ENCODE data around the gene FLII.

The FLII gene

GRCh38 chr17:18260332-18261145 lies 2.0 kb upstream of the FLII start, which contains the start of gene MIEF2:
Gene MIEF2, plus strand, starts transcription at chr17:18260662. Its CDS starts 2,059 bp downstream, at chr17:18262721.
- peak; percentile 97 for DNase-seq

DNA sequence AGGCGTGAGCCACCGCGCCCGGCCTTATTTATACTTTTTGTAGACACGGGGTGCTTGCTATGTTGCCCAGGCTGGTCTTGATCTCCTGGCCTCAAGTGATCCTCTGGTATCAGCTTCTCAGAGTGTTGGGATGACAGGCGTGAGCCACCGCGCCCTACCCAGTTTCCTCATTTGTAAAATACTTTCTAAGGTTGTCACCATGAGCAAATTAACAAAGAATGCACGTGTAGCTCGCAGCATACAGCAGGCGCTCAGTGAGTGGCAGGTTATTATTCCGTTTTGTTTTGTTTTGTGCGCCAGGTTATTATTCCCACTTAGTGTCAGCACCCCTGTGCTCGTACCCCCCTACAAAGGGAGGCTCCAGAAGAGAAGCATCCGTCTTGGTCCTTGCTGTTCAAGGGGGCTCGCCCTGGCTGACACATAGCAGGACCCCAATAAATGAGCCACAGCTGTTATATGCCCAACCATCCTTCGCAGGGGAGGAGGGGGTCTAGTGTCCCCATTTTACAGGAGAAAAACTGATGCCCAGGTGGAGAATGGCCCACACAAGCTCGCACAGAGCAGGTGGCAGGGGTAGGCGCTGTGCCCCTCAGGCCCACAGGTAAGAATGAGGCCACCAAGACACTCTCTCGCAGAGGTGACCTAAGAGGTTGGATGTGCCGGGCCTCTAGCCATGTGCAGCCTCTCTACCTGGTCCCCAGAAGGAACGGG lies 1.2 kb upstream of the FLII start:
- DNase-seq, result no peak

DNA sequence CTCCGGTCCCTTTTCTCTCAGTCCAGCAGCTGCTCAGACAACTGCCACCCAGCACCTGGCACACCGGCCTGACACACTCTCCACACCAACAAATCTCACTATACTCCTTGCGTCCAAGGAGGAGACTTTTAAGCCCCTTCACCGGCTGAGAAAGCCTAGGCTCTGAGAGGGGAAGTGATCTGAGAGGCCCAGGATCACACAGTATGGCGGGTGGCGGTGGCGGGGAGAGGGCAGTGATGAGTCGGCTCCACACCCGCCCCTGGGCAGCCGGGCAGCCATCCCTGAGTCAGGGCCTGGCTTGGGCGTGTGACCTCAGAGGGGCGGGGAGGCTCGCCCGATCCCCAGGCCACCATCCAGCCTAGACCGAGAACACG lies 569 bp downstream of the FLII start:
- DNase-seq, result peak; percentile 40

- DNase-seq, result no peak
These were observed 1.1 kb downstream of the FLII start for GRCh38 chr17:18257268-18257981.

GRCh38 chr17:18256776-18257175 lies 1.8 kb downstream of the FLII start:
- no peak for DNase-seq

- no peak for DNase-seq
These were observed 2.2 kb downstream of the FLII start for GRCh38 chr17:18256351-18256750.

DNA sequence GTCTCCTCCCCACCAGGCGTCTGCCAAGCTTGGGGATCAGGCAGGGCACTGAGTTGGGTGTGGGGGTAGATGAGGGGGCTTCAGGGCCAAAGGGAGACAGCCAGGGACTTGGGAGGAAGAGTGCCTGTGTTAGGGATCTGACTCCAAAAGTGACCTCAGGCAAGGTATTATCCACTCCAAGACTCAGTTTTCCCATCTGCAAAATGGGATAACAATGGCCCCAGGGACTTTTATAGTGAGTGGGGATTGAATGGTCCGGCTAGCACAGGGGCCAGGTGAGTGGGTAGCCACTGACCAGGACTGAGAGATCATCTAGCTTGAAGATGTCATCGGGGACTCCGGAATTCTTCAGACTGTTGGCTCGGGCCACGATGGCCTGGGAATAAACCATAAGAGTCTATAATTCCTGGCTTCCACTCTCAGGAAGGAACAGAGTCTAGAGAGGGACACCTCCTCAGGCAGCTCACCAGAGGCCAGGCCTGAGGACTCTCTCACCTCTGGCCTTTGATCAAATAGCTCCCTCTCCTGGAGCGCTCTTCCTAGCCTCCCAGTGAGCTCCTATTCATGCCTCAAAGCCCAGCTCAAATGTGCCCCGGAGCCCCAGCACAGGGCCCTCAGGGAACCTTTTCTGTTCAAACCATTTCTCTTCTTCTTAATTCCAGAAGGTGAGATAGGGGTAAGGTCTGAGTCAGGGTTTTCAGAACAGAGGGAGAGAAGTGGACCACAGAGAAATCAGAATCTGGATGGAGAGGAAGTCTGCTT lies 3.5 kb downstream of the FLII start:
- no peak for DNase-seq

DNA sequence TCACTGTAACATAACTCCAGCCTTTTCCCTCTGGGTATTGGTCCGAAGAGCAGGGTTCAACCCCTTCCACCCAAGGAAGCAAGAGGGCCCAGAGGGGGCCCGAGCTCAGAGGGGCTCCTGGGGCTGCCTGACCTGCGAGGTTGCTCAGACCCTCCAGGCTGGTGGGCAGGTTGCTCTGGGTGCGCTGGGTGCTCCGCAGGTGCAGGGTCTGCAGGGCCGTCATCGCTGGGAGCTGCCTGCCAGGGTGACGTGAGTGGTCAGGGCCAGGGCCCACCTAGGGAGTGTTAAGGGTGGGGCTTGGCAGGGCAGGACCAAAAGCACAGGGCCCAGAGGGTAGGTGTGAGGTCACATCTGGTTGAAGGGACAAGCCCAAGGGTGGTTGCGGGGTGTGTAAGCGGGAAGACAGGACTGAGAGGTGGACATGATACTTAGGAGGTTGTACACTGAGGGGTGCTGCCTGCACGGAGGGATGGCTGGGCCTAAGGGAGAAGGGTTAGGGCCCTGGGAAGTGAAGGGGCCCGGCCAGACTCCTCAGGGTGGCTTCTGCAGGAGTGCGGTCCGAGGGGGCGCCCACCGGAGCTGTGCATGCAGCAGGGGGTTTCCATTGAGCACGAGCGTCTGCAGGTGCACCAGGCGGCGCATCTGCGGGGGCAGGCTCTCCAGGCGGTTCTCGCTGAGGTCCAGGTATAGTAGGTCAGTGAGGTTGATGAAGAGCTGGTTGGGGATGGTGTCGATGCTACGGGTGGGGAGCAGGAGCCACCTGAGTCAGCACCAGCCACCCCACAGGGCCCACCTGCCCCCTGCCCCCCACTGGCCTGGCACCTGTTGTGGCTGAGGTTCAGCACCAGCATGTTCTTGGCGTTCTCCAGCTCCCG lies 4.4 kb downstream of the FLII start:
- DNase-seq, result no peak

- DNase-seq, result no peak
These were observed 5.2 kb downstream of the FLII start for GRCh38 chr17:18253187-18253884.

DNA sequence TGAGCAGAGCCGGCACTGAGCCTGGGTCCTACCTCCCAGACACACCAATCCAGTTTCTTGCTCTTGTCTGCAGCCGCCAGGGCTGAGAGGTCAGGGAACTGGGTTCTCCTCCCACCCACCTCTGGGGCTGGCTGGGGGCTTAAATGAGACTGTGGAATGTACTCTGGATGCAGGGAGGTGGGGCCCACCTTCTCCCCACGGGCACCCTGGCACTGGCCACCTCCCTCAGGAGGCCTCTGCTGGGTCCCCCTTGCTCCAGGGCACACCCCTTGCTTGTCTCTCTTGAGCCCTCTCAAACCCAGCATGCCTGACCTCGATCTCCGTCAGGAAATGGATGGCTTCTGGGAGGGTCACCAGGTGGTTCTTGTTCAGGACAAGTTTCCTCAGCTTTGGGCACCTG lies 6.4 kb downstream of the FLII start:
- no peak for DNase-seq

GRCh38 chr17:18251204-18251603 lies 7.3 kb downstream of the FLII start:
- DNase-seq, result no peak

- DNase-seq, result no peak
These were observed 7.8 kb downstream of the FLII start for GRCh38 chr17:18250708-18251107.

DNA sequence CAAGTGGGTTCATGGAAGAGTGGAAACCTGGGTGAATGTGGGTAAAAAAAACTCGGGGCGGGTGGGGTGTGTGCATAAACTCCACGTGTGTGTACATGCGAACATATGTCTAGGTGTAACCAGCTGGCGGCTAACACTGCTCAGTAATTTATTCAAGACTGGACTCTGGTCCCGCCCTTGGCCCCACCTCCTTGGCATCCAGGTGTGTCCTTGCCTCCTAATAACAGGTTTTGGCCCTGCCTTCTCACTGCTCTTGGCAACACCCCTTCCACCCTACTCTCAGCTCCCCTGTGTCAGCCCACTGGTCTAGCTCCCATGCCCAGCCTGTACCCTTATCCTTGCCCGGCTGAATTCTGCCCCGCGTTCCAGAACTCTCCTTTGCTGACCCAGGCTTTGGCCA lies 8.3 kb downstream of the FLII start:
- peak; percentile 45 for DNase-seq

DNA sequence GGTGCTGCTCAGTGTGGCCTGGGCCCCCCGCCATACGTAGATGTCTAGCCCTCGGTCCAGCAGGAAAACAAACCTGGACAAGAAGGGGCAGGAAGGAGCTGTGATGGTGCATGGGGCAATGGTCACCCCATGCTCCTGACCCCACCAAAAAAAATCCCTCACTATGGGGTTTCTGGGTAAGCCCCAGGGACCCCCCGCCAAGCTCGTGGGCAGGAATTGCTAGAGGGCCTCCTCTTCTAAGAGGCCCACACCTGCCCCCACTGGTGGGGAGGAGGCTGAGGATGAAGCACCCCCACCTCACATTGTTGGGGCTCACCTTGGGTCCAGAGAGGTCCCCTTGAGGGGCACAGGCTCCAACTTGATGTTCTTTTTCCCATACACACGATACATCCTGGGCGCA lies 9.7 kb downstream of the FLII start:
- DNase-seq, result no peak

DNA sequence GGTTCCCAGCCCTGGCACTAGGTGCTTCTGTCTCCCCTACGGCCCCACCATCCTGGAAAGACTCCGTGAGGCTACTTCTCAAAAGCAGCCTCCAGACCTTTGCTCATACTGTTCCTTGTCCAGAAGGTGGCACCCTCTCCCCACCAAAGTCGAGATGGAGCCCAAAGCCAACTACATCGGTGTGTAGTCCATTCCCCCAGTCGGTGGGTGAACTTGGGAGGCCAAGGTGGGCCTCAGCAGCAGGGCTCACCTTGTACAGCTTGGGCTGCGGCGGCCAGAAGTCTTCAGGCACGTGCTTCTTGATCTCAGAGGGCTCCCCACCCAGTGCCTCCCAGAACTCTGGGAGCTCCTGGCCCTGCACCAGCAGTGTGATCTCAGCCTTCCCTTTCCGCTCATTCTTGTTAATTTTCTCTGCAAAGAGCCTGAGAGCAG lies 10.2 kb downstream of the FLII start:
- DNase-seq, result peak; percentile 63

- no peak for DNase-seq
These were observed 10.9 kb downstream of the FLII start for GRCh38 chr17:18247613-18248001.

- peak; percentile 95 for DNase-seq
These were observed 11.5 kb downstream of the FLII start for GRCh38 chr17:18246880-18247612.

DNA sequence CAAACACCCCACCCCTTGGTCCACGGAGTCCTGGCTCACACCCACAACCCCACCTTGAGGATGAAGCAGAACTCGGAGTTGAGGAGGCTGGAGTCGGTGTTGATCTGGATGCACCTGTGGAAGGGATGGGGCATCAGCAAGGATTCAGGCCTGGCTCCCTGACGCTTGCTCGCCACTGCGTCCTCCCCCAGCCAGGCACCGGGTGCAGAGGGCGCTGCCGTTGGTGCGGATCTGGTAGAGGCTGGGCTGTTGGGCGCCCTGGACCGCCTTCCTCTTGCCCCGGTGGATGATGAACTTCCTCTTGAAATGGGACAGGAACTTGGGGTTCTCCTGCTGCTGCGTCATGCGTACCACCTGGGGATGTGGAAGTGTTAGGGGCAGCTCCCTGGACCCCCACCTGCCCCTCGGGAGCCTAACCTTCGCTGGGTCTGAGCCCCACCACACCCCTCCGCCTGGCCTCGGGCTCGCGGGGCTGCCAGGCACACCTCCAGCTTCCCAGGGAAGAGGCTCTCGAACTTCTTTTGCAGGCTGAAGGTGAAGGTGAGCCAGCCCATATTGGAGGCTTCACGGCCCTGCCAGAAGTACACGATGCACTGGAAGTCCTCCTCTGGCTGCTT lies 12.3 kb downstream of the FLII start:
- no peak for DNase-seq

DNA sequence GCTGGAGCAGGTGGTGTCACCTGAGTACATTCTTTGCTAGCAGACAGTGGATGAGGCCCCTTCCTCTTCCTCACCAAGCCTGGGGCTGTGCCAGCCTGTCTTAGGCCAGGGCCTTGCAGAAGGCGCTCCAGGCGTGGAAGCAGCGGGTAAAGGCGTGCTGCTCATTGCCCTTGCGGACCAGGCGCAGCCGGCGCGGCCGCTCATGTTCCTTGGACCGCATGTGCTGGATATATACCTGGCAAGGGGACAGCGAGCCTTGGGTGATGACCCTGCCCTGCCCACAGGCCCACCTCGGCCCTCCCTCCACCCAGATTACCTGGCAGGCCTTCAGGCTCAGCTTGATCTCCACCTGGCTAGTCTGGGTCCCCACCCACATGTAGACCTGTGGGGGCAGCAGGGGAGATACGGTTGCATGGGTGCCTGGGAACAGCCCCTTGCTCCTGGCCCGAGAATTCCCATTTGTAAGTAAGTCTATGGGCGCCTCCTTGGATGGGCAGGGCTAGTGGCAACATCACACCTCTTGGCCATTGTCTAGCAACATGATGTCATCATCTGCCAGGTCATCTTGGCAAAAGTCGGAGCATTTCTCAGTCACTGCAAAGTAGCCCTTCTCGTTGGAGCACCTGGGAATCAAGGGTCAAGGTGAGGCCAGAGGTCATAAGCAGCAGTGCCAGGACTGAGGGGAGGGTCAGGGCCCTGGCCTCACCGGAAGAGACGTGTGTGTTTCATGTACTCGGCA lies 13.3 kb downstream of the FLII start:
- no peak for DNase-seq
